ENCODE data around the gene NAT8L. TPM values are rescaled to one million over a fixed set of nuclear protein-coding genes. Genes with fewer than 3 reads are reported as not detected.

The NAT8L gene
- total and polyA plus RNA-seq, 2 of the 13 experiments (the other 11 are each of a cell fraction or from before 2014, with no cell fraction given) = 2.2 to 3.3 TPM

GRCh38 chr4:2040391-2041238, 18.5 kb upstream of the NAT8L start:
- Histone ChIP-seq H3K79me2 (ENCODE audit: insufficient read depth, low read length) (no peaks in the 10 kb centered on the region), H3K4me3 (replicated peaks in 1 of 3; ENCODE audit: insufficient read depth in 1 of 3, low read depth in 2 of 3, low read length in 3 of 3) (peak overlapping the region; percentile 65 to 80 (median 79); a peak in 3 of 6 replicates), H3K4me1 (ENCODE audit: insufficient read depth, low read length) (peaks cover 19% of the 10 kb centered on the region), H3K9ac (ENCODE audit: insufficient read depth, low read depth, low read length) (no peak overlapping the region), H2AFZ (ENCODE audit: low read length) (no peak overlapping the region), H3K27me3 (ENCODE audit: control insufficient read depth in 1 of 2, insufficient read depth in 2 of 2, low read length in 2 of 2) (peaks cover 6 to 31% of the 10 kb centered on the region in 2 experiments), H3K36me3 (replicated peaks in 1 of 2; ENCODE audit: control insufficient read depth in 1 of 2, insufficient read depth in 2 of 2, low read length in 2 of 2) (no peaks in the 10 kb centered on the region), H3K27ac (ENCODE audit: extremely low read length, insufficient read depth, low read length) (no peak overlapping the region), H4K20me1 (ENCODE audit: insufficient read depth, low read length) (no peaks in the 10 kb centered on the region), H3K4me2 (ENCODE audit: low read depth, low read length) (peak overlapping the region; percentile 76), H3K9me3 (ENCODE audit: low read length) (no peaks in the 10 kb centered on the region)
- BruUV-seq (replicated peaks) = no TSS peak
- FAIRE-seq (no peak), ATAC-seq (no peak), DNase-seq (ENCODE audit: low spot score) (no peak)
- intact Hi-C loops (cut with micrococcal nuclease; ENCODE audit: unreplicated experiment) = no loop called here
- ChIA-PET POLR2A (no interaction called here), CTCF (ENCODE audit: low intra/inter-chr PET ratio, low total read pairs) (no interaction called here)
- WGBS (ENCODE audit: low lambda C conversion rate) = 7% methylated on average over 17 of the region's 91 CpGs
- peak; percentile 5 for TF ChIP-seq HNRNPK (IDR thresholded peaks at IDR 0.05; ENCODE audit: low read depth, low read length, poor library complexity, severe bottlenecking)
- TF ChIP-seq ZNF121 (CRISPR knock-in tag; IDR thresholded peaks at IDR 0.05) = no peak
- no peak for TF ChIP-seq ZNF230 (CRISPR knock-in tag; IDR thresholded peaks at IDR 0.05)
- in situ Hi-C loops (cut with HindIII; ENCODE audit: extremely low pct_ligation_motif_present, low pct_unique_long_range_greater_than_20kb) = no loop called here

DNA sequence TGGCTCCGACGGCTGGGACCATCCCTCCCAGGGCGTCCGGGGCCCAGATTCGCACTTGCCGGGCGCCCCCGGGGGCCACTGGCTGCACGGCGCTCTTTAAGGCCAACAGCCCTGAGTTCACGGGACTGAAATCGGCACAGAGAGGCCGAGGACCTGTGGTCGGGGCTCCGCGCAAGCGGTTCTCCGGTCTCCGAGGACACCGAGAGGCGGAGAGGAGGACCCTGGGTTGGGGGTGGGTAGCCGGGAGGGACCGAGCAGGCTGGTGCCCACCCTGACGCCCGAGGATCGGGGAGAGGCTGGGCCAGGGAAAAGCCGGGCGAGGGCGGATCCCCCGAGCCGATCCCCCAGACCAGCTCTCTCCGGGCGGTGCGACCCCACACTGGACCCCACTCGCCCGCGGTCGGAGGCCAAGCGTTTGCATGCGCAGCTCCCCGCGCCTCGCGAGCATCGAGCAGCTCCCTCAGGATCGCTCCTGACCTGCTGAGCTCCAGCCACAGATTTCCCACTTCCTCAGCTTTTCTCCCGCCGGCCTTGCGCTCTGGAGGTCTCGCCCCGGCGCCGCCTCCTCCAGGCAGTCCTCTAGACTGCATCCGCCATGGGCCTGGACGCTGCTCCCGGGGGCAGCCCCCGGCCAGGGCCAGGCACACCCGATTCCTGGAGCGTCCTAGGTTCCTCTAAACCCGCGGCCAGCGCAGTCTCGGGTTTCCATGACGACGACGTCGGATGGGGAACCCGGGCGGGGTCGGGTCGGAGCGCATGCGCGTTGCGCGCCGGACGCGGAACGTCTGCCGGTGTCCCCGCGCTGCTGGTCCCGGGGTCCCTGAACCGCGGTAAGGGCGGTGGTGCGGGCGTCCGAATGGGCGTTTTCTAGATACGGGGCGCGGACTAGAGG, 17.6 kb upstream of the NAT8L start:
- intact Hi-C loops (cut with micrococcal nuclease; ENCODE audit: unreplicated experiment) = no loop called here
- peak; percentile 55 for DNase-seq (ENCODE audit: low spot score)
- Histone ChIP-seq H3K4me1 (ENCODE audit: insufficient read depth, low read length) (peaks cover 13% of the 10 kb centered on the region), H3K4me3 (replicated peaks in 1 of 3; ENCODE audit: insufficient read depth in 1 of 3, low read depth in 2 of 3, low read length in 3 of 3) (peak overlapping the region; percentile 65 to 80 (median 79)), H3K9me3 (ENCODE audit: low read length) (no peaks in the 10 kb centered on the region), H3K9ac (ENCODE audit: insufficient read depth, low read depth, low read length) (no peak overlapping the region), H2AFZ (ENCODE audit: low read length) (no peak overlapping the region), H3K27ac (ENCODE audit: extremely low read length, insufficient read depth, low read length) (no peak overlapping the region), H3K79me2 (ENCODE audit: insufficient read depth, low read length) (no peaks in the 10 kb centered on the region), H3K36me3 (replicated peaks in 1 of 2; ENCODE audit: control insufficient read depth in 1 of 2, insufficient read depth in 2 of 2, low read length in 2 of 2) (no peaks in the 10 kb centered on the region), H3K27me3 (ENCODE audit: control insufficient read depth in 1 of 2, insufficient read depth in 2 of 2, low read length in 2 of 2) (peaks cover 6 to 24% of the 10 kb centered on the region in 2 experiments), H4K20me1 (ENCODE audit: insufficient read depth, low read length) (no peaks in the 10 kb centered on the region), H3K4me2 (ENCODE audit: low read depth, low read length) (peak overlapping the region; percentile 76)
- in situ Hi-C loops (cut with HindIII; ENCODE audit: extremely low pct_ligation_motif_present, low pct_unique_long_range_greater_than_20kb) = no loop called here
- POLR2A ChIA-PET = no interaction called here
- ATAC-seq = peak; percentile 66
- CTCF ChIA-PET (ENCODE audit: low intra/inter-chr PET ratio, low total read pairs) = no interaction called here
- FAIRE-seq = no peak
- BruUV-seq (replicated peaks) = no TSS peak
- 17% methylated on average over 15 of the region's 94 CpGs for WGBS (ENCODE audit: low lambda C conversion rate)
- no peak for TF ChIP-seq KLF16 (CRISPR knock-in tag; IDR thresholded peaks at IDR 0.05)
- TF ChIP-seq ZNF572 (CRISPR knock-in tag; IDR thresholded peaks at IDR 0.05) = 0 out of 2 replicates have a peak, but pooled peaks have one; percentile 25
- TF ChIP-seq CCDC6 (CRISPR knock-in tag; IDR thresholded peaks at IDR 0.05) = no peak
- TF ChIP-seq ZNF292 (CRISPR knock-in tag; IDR thresholded peaks at IDR 0.05; ENCODE audit: borderline replicate concordance, low read depth) = no peak
- 0 out of 2 replicates have a peak, but pooled peaks have one; percentile 10 for TF ChIP-seq PITX1 (CRISPR knock-in tag; IDR thresholded peaks at IDR 0.05)
- no peak for TF ChIP-seq CREB1 (IDR thresholded peaks at IDR 0.05)
- TF ChIP-seq CREB1 (CRISPR knock-in tag; IDR thresholded peaks at IDR 0.05) = no peak
- TF ChIP-seq ZNF574 (CRISPR knock-in tag; IDR thresholded peaks at IDR 0.05) = peak; percentile 33; the same call in 1 of the 2 replicates
